Midbrain (tissue), 1 donor: ENCODE results near the gene FFAR1.

Source experiments
- DNase-seq: peaks from one replicate; lab custom pipeline; 2025; lab: John Stamatoyannopoulos, UW

The FFAR1 gene

DNA sequence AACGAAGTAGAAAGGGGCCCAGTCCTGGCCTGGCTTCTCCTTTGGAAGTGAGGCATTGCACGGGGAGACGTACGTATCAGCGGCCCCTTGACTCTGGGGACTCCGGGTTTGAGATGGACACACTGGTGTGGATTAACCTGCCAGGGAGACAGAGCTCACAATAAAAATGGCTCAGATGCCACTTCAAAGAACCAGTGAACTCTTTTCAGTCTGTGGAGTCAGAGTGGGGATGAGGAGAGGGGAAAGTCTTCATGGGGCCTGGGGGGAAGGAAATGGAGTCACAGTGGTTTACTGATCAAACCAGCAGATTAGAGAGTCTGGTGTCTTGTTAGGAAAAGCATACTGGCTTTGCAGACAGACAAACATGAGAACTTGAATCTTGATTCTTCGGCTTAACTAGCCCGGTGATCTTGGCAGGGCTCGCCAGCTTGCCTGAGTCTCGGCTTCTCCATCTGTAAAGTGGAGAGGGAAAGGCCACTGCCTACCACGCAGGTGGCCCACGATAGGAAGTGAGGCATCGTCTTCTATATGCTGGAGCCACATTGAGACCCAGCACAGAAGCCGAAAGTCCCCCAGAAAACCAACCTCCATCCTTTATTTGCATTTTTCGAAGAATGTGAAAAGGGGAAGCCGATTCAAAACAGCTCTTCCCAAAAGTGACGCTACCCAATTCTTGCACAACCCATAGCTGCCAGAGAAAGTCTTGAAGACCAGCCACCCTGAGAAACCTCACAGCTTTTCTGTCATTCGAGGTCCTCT, at the start of gene FFAR1:
Gene FFAR1, plus strand, starts transcription at position 732 of the 759 bp plus-strand sequence. CDS start 3,650 bp downstream, outside the sequence.
- no peak for DNase-seq

DNA sequence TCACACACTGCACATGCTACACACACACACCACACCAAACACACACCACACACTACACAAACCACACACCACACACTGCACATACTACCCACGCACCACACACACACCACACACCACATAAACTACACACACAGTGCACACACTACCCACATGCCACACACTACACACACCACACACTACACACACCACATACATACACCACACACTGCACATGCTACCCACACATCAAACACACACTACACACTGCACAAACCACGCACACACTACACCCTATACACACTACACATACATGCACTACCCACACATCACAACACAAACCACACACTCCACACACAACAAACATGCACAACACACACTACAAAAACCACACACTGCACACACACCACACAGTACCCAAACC, 49.8 kb upstream of the FFAR1 start:
- DNase-seq = no peak

DNA sequence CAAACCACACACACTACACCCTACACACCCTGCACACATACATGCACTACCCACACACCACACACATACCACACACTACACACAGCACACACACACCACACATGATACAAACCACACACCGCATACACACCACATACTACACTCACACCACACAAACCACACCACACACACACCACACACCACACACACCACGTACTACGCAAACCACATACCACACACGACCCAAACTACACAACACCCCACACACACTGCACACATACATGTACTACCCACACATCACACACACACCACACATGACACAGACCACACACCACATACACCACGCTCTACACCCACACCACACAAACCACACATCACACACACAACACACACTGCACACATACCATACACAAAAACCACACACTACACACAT, 49.1 kb upstream of the FFAR1 start:
- DNase-seq = no peak

- DNase-seq = peak; percentile 63
These were observed 48.0 kb upstream of the FFAR1 start for GRCh38 chr19:35299523-35300338.

- DNase-seq = no peak
These were observed 47.4 kb upstream of the FFAR1 start for GRCh38 chr19:35300339-35300649.

DNA sequence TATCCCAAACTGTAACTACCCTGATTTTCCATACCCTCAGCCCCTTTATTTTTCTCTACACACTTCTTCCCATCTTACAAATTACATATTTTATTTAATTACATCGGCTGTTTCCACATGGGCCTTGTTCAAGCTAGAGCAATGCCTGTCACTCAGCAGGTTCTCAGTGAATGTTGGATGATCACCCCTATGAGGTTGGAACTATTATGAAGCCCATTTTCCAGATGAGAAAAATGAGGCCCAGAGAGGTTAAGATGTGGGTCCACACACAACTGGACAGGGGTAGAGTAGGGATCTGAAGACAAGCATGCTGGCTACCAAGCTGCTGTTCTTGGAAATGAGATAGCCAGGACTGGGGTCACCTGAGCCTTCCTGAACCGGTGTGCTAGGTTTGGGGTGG, 45.7 kb upstream of the FFAR1 start:
- DNase-seq = no peak

- DNase-seq = no peak
These were observed 45.3 kb upstream of the FFAR1 start for GRCh38 chr19:35302446-35302845.

DNA sequence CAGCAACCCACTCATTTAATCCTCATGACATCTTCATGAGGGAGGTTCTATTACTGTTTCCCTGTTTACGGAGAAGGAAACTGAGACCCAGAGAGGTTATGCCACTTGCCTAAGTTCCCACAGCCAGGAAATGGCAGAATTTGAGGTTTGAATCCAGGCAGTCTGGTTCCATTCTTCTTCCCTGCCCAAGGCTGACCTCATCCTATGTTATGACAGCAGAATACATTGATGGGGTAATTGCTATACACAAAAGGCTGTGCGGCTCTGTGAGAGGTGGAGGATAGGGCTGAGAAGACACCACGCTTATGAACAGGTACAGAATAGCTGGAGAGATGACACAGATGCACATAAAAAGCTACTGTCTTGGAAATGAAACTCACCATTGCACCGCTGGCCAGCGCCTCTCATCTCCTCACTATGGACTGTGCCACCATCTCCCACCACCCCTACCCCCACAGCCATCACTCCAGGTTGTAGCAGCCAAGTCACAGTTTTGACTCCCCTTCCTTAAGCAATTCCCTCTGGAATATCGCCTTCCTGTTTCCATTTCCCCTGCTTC, 44.3 kb upstream of the FFAR1 start:
- DNase-seq = no peak

GRCh38 chr19:35304036-35304435, 43.7 kb upstream of the FFAR1 start:
- no peak for DNase-seq

- no peak for DNase-seq
These were observed 42.5 kb upstream of the FFAR1 start for GRCh38 chr19:35305181-35305580.

- no peak for DNase-seq
These were observed 41.0 kb upstream of the FFAR1 start for GRCh38 chr19:35306473-35307246.

- DNase-seq = no peak
These were observed 39.8 kb upstream of the FFAR1 start for GRCh38 chr19:35307931-35308330.

- no peak for DNase-seq
These were observed 38.8 kb upstream of the FFAR1 start for GRCh38 chr19:35308910-35309309.

GRCh38 chr19:35309481-35310279, 38.0 kb upstream of the FFAR1 start:
- no peak for DNase-seq

GRCh38 chr19:35310331-35310730, 37.4 kb upstream of the FFAR1 start:
- no peak for DNase-seq

DNA sequence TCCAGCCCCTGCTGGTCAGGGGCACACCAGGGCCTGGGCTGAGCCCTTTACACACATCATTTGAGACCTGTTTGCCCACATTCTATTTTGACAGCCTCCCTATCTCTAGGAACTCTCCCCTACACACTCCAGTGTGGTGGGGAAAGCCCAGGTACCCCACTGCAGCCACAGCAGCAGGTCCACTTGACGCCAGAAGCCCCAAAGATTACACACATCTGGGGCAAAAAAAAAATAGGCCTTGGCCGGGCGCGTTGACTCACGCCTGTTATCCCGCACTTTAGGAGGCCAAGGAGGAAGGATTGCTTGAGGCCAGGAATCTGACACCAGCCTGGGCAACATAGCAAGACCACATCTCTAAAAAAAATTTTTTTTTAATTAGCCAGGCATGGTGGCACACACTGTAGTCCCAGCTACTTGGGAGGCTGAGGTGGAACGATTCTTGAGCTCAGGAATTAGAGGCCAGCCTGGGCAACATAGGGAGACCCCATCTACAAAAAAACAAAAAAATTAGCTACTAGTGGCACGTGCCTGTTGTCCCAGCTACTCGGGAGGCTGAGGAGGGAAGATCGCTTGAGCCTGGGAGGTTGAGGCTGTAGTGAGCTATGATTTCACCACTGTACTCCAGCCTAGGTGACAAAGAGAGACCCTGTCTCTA, 36.8 kb upstream of the FFAR1 start:
- no peak for DNase-seq

GRCh38 chr19:35311901-35312665, 35.6 kb upstream of the FFAR1 start:
- DNase-seq = no peak

DNA sequence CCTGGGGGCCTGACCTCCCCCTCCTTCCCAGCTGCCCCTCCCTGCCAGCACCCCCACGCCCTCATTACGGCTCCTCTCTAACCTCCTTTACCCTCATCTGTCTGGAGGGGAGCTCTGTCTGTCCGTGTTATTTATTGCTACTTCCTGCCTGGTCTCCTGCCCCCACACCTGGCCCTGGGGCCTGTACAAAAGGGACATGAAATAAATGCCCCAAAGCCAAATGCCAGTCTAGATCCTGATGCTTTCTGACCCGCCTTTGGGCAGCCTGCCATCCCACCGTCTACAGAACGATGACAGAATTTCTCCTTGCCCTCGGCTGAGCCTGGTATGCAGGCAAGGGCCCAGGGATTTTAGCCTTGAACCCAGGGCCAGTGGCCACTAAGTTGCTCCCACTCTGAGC, 34.1 kb upstream of the FFAR1 start:
- no peak for DNase-seq

DNA sequence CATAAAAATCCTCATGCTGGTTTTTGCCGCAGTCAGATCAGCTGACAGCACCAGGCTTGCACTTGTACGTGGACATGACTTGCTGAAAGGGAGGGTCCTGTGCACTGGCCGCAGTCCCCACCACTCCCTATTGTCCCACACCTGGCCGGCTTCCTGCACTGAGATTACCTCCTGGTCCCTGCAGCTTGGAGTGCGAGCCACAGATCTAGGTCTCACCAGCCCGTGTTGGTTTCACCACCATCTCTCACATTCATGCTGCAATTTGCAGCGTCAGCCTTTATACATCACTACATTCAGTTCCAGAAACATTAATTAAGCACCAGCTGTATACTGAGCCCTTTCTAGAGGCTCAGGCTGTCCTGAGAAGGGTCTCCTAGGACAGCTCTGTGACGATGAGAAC, 33.7 kb upstream of the FFAR1 start:
- DNase-seq = no peak

DNA sequence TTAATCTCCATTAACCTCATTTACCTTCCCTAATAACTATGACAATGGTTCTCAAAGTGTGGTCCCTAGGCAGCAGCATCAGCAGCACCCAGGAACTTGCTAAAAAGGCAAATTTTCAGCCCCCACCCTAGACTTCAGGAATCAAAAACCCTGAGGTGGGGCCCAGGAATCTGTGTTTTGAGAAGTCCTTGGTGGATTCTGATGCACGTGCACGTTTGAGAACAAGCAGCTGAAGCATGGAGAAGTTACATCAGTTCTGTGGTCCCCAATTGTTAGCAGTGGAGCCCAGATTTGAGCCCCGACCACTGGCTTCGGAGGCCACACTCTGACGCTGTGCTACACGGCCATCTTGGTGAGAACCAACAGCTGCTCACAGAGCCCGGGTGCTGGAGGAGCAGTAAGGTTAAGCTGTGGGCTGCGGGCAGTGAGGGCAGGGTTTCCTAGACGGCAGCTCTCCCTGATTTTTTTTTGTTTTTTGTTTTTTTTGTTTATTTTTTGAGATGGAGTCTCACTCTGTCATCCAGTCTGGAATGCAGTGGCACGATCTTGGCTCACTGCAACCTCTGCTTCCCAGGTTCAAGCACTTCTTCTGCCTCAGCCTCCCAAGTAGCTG, 32.7 kb upstream of the FFAR1 start:
- no peak for DNase-seq
